ENCODE results near the gene OPTN. TPM values are rescaled to one million over a fixed set of nuclear protein-coding genes. Genes with fewer than 3 reads are reported as not detected.

Gene OPTN
- total and polyA plus RNA-seq, 8 donors: 13.9 to 47.9 (median 24.4) TPM

- WGBS, 2 donors: 18 to 31% methylated on average over 31 to 32 of the region's 32 CpGs
- H3K4me1 ChIP-seq: peaks cover 0 to 3% (median 3%) of the 10 kb centered on the region in 3 donors
- ATAC-seq (peak in 1 of 4 donors; percentile 11), DNase-seq (peak in 3 of 6 donors; percentile 19 to 59 (median 37)), FAIRE-seq (no peak)
- no peak for TF ChIP-seq CTCF (IDR thresholded peaks at IDR 0.05)
- no peak overlapping the region for H3K27ac ChIP-seq
- H3K36me3 ChIP-seq: no peaks in the 10 kb centered on the region
- no peaks in the 10 kb centered on the region for H3K27me3 ChIP-seq
- peak overlapping the region in 3 of 4 donors; percentile 7 to 39 (median 35) for H3K4me3 ChIP-seq
- H3K9me3 ChIP-seq: no peaks in the 10 kb centered on the region
- intact Hi-C loops (cut with DNase I): no loop called here
Observed at GRCh38 chr10:13158401-13158800, 58.4 kb downstream of the OPTN start.

GRCh38 chr10:13160934-13161856, 61.2 kb downstream of the OPTN start, which contains the start of gene MCM10:
TSS of gene MCM10 (plus strand) at chr10:13161558. CDS start at chr10:13164203, 2,645 bp downstream.
- no peaks in the 10 kb centered on the region for H3K27me3 ChIP-seq
- no peak within 1 kb of the TSS for H3K27ac ChIP-seq
- no peaks in the 10 kb centered on the region for H3K9me3 ChIP-seq
- H3K4me3 ChIP-seq: peak within 1 kb of the TSS; percentile 2 to 60 (median 36)
- H3K4me1 ChIP-seq: peaks cover 0 to 3% (median 3%) of the 10 kb centered on the region in 3 donors
- DNase-seq: peak; percentile 97 to 99 (median 98)
- TF ChIP-seq CTCF (IDR thresholded peaks at IDR 0.05): peak; percentile 83 to 87 (median 84)
- intact Hi-C loops (cut with DNase I): loop anchor here in 1 of 3 donors (5.0 kb wide), 1 partner anchor 141 kb away; the partner anchor contains the start of gene PHYH
- ATAC-seq: peak; percentile 100
- H3K36me3 ChIP-seq: no peaks in the 10 kb centered on the region
- 0 to 1% methylated on average over 49 to 56 of the region's 56 CpGs for WGBS, 2 donors
- peak; percentile 89 for FAIRE-seq

GRCh38 chr10:13161857-13162271, 61.9 kb downstream of the OPTN start:
- peak overlapping the region in 3 of 4 donors; percentile 2 to 60 (median 41) for H3K4me3 ChIP-seq
- no peak for ATAC-seq
- DNase-seq: no peak
- no peaks in the 10 kb centered on the region for H3K36me3 ChIP-seq
- no peaks in the 10 kb centered on the region for H3K27me3 ChIP-seq
- H3K4me1 ChIP-seq: peaks cover 0 to 3% (median 3%) of the 10 kb centered on the region in 3 donors
- no peaks in the 10 kb centered on the region for H3K9me3 ChIP-seq
- H3K27ac ChIP-seq: no peak overlapping the region
- no peak for TF ChIP-seq CTCF (IDR thresholded peaks at IDR 0.05)
- WGBS, 2 donors: 2 to 5% methylated on average over 18 of the region's 18 CpGs
- FAIRE-seq: no peak
- intact Hi-C loops (cut with DNase I): loop anchor here in 1 of 3 donors (5.0 kb wide), 1 partner anchor 140 kb away; the partner anchor contains the start of gene PHYH

- Histone ChIP-seq H3K4me3 (no peak overlapping the region), H3K27ac (no peak overlapping the region), H3K9me3 (no peaks in the 10 kb centered on the region), H3K36me3 (no peaks in the 10 kb centered on the region), H3K4me1 (peaks cover 0 to 3% (median 3%) of the 10 kb centered on the region in 3 donors), H3K27me3 (no peaks in the 10 kb centered on the region)
- DNase-seq (no peak), ATAC-seq (no peak), FAIRE-seq (no peak)
- 81 to 84% methylated on average over 3 of the region's 3 CpGs for WGBS, 2 donors
- intact Hi-C loops (cut with DNase I): loop anchor here in 1 of 3 donors (5.0 kb wide), 1 partner anchor 138 kb away; the partner anchor contains the start of gene PHYH
- TF ChIP-seq CTCF (IDR thresholded peaks at IDR 0.05): no peak
Observed at GRCh38 chr10:13163859-13164258, 63.9 kb downstream of the OPTN start.

All from pancreas (tissue), 10 donors.